ENCODE results near the gene ENTREP1. TPM values are rescaled to one million over a fixed set of nuclear protein-coding genes. Genes with fewer than 3 reads are reported as not detected.

Gene ENTREP1
- total and polyA plus RNA-seq, 4 donors, result 0.07 to 0.33 (median 0.12) TPM

- H3K9me3 ChIP-seq (ENCODE audit: control insufficient read depth in 4 of 4, low read length in 3 of 4), result no peaks in the 10 kb centered on the region
- H3K4me1 ChIP-seq (ENCODE audit: control insufficient read depth in 4 of 4, insufficient read depth in 4 of 4, low read length in 3 of 4), result no peaks in the 10 kb centered on the region
- no peak overlapping the region for H3K27ac ChIP-seq (ENCODE audit: low read depth in 1 of 2, low read length in 2 of 2)
- DNase-seq (ENCODE audit: low spot score), result no peak
- no peak for TF ChIP-seq ATF3 (IDR thresholded peaks at IDR 0.05)
- TF ChIP-seq RXRA (IDR thresholded peaks at IDR 0.05), result no peak
- no peak for TF ChIP-seq JUND (IDR thresholded peaks at IDR 0.05)
- no peak for TF ChIP-seq RAD21 (IDR thresholded peaks at IDR 0.05)
- no peak for TF ChIP-seq FOXA2 (IDR thresholded peaks at IDR 0.05)
- TF ChIP-seq YY1 (IDR thresholded peaks at IDR 0.05), result no peak
- TF ChIP-seq, protein P1, sequence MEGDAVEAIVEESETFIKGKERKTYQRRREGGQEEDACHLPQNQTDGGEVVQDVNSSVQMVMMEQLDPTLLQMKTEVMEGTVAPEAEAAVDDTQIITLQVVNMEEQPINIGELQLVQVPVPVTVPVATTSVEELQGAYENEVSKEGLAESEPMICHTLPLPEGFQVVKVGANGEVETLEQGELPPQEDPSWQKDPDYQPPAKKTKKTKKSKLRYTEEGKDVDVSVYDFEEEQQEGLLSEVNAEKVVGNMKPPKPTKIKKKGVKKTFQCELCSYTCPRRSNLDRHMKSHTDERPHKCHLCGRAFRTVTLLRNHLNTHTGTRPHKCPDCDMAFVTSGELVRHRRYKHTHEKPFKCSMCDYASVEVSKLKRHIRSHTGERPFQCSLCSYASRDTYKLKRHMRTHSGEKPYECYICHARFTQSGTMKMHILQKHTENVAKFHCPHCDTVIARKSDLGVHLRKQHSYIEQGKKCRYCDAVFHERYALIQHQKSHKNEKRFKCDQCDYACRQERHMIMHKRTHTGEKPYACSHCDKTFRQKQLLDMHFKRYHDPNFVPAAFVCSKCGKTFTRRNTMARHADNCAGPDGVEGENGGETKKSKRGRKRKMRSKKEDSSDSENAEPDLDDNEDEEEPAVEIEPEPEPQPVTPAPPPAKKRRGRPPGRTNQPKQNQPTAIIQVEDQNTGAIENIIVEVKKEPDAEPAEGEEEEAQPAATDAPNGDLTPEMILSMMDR (IDR thresholded peaks at IDR 0.05; ENCODE audit: low read depth, low read length, missing input control), result no peak
- no peak for TF ChIP-seq FOXA1 (IDR thresholded peaks at IDR 0.05)
- TF ChIP-seq, protein P2, sequence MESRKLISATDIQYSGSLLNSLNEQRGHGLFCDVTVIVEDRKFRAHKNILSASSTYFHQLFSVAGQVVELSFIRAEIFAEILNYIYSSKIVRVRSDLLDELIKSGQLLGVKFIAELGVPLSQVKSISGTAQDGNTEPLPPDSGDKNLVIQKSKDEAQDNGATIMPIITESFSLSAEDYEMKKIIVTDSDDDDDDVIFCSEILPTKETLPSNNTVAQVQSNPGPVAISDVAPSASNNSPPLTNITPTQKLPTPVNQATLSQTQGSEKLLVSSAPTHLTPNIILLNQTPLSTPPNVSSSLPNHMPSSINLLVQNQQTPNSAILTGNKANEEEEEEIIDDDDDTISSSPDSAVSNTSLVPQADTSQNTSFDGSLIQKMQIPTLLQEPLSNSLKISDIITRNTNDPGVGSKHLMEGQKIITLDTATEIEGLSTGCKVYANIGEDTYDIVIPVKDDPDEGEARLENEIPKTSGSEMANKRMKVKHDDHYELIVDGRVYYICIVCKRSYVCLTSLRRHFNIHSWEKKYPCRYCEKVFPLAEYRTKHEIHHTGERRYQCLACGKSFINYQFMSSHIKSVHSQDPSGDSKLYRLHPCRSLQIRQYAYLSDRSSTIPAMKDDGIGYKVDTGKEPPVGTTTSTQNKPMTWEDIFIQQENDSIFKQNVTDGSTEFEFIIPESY (IDR thresholded peaks at IDR 0.05), result no peak
- no peak for TF ChIP-seq MAX (IDR thresholded peaks at IDR 0.05)
- TF ChIP-seq EGR1 (IDR thresholded peaks at IDR 0.05; ENCODE audit: low read depth in 2 of 2), result no peak
- 79% methylated on average over 11 of the region's 11 CpGs for WGBS
- H3K4me3 ChIP-seq (ENCODE audit: low read depth in 1 of 3, low read length in 3 of 3), result no peak overlapping the region
- no peaks in the 10 kb centered on the region for H3K36me3 ChIP-seq (ENCODE audit: control insufficient read depth in 4 of 4, insufficient read depth in 3 of 4, low read depth in 1 of 4, low read length in 3 of 4)
- no peak overlapping the region for H3K9ac ChIP-seq (ENCODE audit: low read depth in 1 of 2, low read length in 2 of 2)
- H3K27me3 ChIP-seq (ENCODE audit: control insufficient read depth in 4 of 4, insufficient read depth in 4 of 4, low read length in 3 of 4), result no peaks in the 10 kb centered on the region
Observed at GRCh38 chr9:69297300-69297980, 27.6 kb upstream of the ENTREP1 start.

DNA sequence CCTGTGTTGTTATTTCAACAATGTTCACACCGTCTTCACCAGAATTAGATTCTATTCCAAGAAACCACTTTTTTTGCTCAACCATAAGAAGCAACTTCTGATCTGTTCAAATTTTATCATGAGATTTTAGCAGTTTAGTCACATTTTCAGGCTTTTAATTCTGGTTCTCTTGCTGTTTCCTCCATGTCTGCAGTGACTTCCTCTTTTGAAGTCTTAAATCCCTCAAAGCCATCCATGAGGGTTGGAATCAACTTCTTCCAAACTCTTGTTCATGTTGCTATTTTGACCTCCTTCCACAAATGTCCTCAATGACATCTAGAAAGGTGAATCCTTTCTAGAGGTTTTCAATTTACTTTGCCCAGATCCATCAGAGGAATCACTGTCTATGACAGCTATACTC, 25.7 kb upstream of the ENTREP1 start:
- H3K27ac ChIP-seq (ENCODE audit: low read depth in 1 of 2, low read length in 2 of 2), result no peak overlapping the region
- H3K9me3 ChIP-seq (ENCODE audit: control insufficient read depth in 4 of 4, low read length in 3 of 4), result no peaks in the 10 kb centered on the region
- WGBS, result 76% methylated on average over 1 of the region's 1 CpG
- TF ChIP-seq RXRA (IDR thresholded peaks at IDR 0.05) (no peak), RAD21 (IDR thresholded peaks at IDR 0.05) (no peak), TAF1 (conservative IDR thresholded peaks at IDR 0.05) (no peak), YY1 (IDR thresholded peaks at IDR 0.05) (no peak), EGR1 (IDR thresholded peaks at IDR 0.05; ENCODE audit: low read depth in 2 of 2) (no peak), FOXA1 (IDR thresholded peaks at IDR 0.05) (no peak), ATF3 (IDR thresholded peaks at IDR 0.05) (no peak), SP1 (IDR thresholded peaks at IDR 0.05) (no peak), FOXA2 (IDR thresholded peaks at IDR 0.05) (no peak), GABPA (IDR thresholded peaks at IDR 0.05 in 1 of 2, conservative IDR thresholded peaks at IDR 0.05 in 1 of 2) (no peak), HNF4A (conservative IDR thresholded peaks at IDR 0.05) (no peak), JUND (IDR thresholded peaks at IDR 0.05) (no peak), NR2F2 (IDR thresholded peaks at IDR 0.05) (no peak), HNF4G (IDR thresholded peaks at IDR 0.05) (no peak)
- TF ChIP-seq, protein P3, sequence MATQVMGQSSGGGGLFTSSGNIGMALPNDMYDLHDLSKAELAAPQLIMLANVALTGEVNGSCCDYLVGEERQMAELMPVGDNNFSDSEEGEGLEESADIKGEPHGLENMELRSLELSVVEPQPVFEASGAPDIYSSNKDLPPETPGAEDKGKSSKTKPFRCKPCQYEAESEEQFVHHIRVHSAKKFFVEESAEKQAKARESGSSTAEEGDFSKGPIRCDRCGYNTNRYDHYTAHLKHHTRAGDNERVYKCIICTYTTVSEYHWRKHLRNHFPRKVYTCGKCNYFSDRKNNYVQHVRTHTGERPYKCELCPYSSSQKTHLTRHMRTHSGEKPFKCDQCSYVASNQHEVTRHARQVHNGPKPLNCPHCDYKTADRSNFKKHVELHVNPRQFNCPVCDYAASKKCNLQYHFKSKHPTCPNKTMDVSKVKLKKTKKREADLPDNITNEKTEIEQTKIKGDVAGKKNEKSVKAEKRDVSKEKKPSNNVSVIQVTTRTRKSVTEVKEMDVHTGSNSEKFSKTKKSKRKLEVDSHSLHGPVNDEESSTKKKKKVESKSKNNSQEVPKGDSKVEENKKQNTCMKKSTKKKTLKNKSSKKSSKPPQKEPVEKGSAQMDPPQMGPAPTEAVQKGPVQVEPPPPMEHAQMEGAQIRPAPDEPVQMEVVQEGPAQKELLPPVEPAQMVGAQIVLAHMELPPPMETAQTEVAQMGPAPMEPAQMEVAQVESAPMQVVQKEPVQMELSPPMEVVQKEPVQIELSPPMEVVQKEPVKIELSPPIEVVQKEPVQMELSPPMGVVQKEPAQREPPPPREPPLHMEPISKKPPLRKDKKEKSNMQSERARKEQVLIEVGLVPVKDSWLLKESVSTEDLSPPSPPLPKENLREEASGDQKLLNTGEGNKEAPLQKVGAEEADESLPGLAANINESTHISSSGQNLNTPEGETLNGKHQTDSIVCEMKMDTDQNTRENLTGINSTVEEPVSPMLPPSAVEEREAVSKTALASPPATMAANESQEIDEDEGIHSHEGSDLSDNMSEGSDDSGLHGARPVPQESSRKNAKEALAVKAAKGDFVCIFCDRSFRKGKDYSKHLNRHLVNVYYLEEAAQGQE (IDR thresholded peaks at IDR 0.05), result no peak
- TF ChIP-seq, protein P1 (IDR thresholded peaks at IDR 0.05; ENCODE audit: low read depth, low read length, missing input control), result no peak
- TF ChIP-seq, protein P2 (IDR thresholded peaks at IDR 0.05), result no peak

More for the DNA sequence above, 25.7 kb upstream of the ENTREP1 start:
- Histone ChIP-seq H3K4me3 (ENCODE audit: low read depth in 1 of 3, low read length in 3 of 3) (no peak overlapping the region), H3K27me3 (ENCODE audit: control insufficient read depth in 4 of 4, insufficient read depth in 4 of 4, low read length in 3 of 4) (no peaks in the 10 kb centered on the region), H3K36me3 (ENCODE audit: control insufficient read depth in 4 of 4, insufficient read depth in 3 of 4, low read depth in 1 of 4, low read length in 3 of 4) (no peaks in the 10 kb centered on the region), H3K4me1 (ENCODE audit: control insufficient read depth in 4 of 4, insufficient read depth in 4 of 4, low read length in 3 of 4) (no peaks in the 10 kb centered on the region), H3K9ac (ENCODE audit: low read depth in 1 of 2, low read length in 2 of 2) (no peak overlapping the region)
- DNase-seq (ENCODE audit: low spot score), result no peak
